KOPT-K1 (cell line): ENCODE results near the gene GIPC3.
"Not testable (repeated sequence)": the region's sequence is repeated elsewhere in the genome, so short reads cannot be mapped to it uniquely, and the experiment has no call there.

Experiments
- H3K27ac ChIP-seq: fragments of 200-600 bp; sonication (generic); 2 replicates; pipeline ENCODE4 v1.5.1; 2016; ENCODE audit warnings: antibody characterized with exemption, mild to moderate bottlenecking, low read depth, low read length; ENCODE audit not compliant: poor library complexity, severe bottlenecking
- H3K36me3 ChIP-seq: fragments of 200-600 bp; sonication (generic); 2 replicates; pipeline ENCODE4 v1.5.1; 2017; ENCODE audit warnings: antibody characterized with exemption, mild to moderate bottlenecking, low read length, moderate library complexity; ENCODE audit not compliant: insufficient read depth
- H3K9me3 ChIP-seq: fragments of 200-600 bp; sonication (generic); 2 replicates; pipeline ENCODE4 v1.5.1; 2017; ENCODE audit warnings: antibody characterized with exemption, low read length, mild to moderate bottlenecking; ENCODE audit not compliant: insufficient read depth, poor library complexity, severe bottlenecking

Gene GIPC3

GRCh38 chr19:3580156-3580934 lies 4.9 kb upstream of the GIPC3 start:
- no peaks in the 10 kb centered on the region for H3K9me3 ChIP-seq
- H3K27ac ChIP-seq: no peak overlapping the region
- H3K36me3 ChIP-seq: peaks cover 2% of the 10 kb centered on the region; the same call in 1 of the 2 replicates

- not testable (repeated sequence) for H3K27ac ChIP-seq, H3K9me3 ChIP-seq, H3K36me3 ChIP-seq
Measured at GRCh38 chr19:3581792-3582191, 3.5 kb upstream of the GIPC3 start.

GRCh38 chr19:3584036-3584802 lies 1.1 kb upstream of the GIPC3 start:
- H3K36me3 ChIP-seq, H3K27ac ChIP-seq, H3K9me3 ChIP-seq: not testable (repeated sequence)

GRCh38 chr19:3586127-3586626 lies 899 bp downstream of the GIPC3 start:
- peaks cover 13% of the 10 kb centered on the region for H3K9me3 ChIP-seq
- no peak overlapping the region for H3K27ac ChIP-seq

GRCh38 chr19:3586707-3587346 lies 1.5 kb downstream of the GIPC3 start:
- Histone ChIP-seq H3K27ac (no peak overlapping the region), H3K9me3 (peaks cover 19% of the 10 kb centered on the region), H3K36me3 (no peaks in the 10 kb centered on the region)

More at GRCh38 chr19:3586127-3586626, 899 bp downstream of the GIPC3 start:
- no peaks in the 10 kb centered on the region for H3K36me3 ChIP-seq

GRCh38 chr19:3589439-3589838 lies 4.2 kb downstream of the GIPC3 start:
- H3K9me3 ChIP-seq: peaks cover 20% of the 10 kb centered on the region
- no peaks in the 10 kb centered on the region for H3K36me3 ChIP-seq
- no peak overlapping the region for H3K27ac ChIP-seq

GRCh38 chr19:3589949-3590348 lies 4.7 kb downstream of the GIPC3 start:
- Histone ChIP-seq H3K27ac (no peak overlapping the region), H3K36me3 (no peaks in the 10 kb centered on the region), H3K9me3 (peaks cover 20% of the 10 kb centered on the region)

GRCh38 chr19:3590991-3591659 lies 5.8 kb downstream of the GIPC3 start:
- H3K9me3 ChIP-seq: peaks cover 20% of the 10 kb centered on the region
- H3K36me3 ChIP-seq: no peaks in the 10 kb centered on the region
- H3K27ac ChIP-seq: no peak overlapping the region

- H3K27ac ChIP-seq: no peak overlapping the region
- peaks cover 20% of the 10 kb centered on the region for H3K9me3 ChIP-seq
- no peaks in the 10 kb centered on the region for H3K36me3 ChIP-seq
Measured at GRCh38 chr19:3591876-3592613, 6.8 kb downstream of the GIPC3 start.

- Histone ChIP-seq H3K36me3 (no peaks in the 10 kb centered on the region), H3K9me3 (peaks cover 20% of the 10 kb centered on the region), H3K27ac (no peak overlapping the region)
Measured at GRCh38 chr19:3593156-3593555, 7.9 kb downstream of the GIPC3 start.

- H3K9me3 ChIP-seq: peaks cover 14% of the 10 kb centered on the region
Measured at GRCh38 chr19:3595521-3596061, 10.3 kb downstream of the GIPC3 start.

GRCh38 chr19:3599776-3600187 lies 14.5 kb downstream of the GIPC3 start:
- Histone ChIP-seq H3K9me3 (no peaks in the 10 kb centered on the region), H3K27ac (no peak overlapping the region), H3K36me3 (no peaks in the 10 kb centered on the region)

More at GRCh38 chr19:3595521-3596061, 10.3 kb downstream of the GIPC3 start:
- Histone ChIP-seq H3K27ac (no peak overlapping the region), H3K36me3 (no peaks in the 10 kb centered on the region)

GRCh38 chr19:3601021-3601420 lies 15.7 kb downstream of the GIPC3 start:
- Histone ChIP-seq H3K36me3 (no peaks in the 10 kb centered on the region), H3K9me3 (no peaks in the 10 kb centered on the region), H3K27ac (no peak overlapping the region)
